Measurements from ENCODE around the gene ACSM5.

DNA sequence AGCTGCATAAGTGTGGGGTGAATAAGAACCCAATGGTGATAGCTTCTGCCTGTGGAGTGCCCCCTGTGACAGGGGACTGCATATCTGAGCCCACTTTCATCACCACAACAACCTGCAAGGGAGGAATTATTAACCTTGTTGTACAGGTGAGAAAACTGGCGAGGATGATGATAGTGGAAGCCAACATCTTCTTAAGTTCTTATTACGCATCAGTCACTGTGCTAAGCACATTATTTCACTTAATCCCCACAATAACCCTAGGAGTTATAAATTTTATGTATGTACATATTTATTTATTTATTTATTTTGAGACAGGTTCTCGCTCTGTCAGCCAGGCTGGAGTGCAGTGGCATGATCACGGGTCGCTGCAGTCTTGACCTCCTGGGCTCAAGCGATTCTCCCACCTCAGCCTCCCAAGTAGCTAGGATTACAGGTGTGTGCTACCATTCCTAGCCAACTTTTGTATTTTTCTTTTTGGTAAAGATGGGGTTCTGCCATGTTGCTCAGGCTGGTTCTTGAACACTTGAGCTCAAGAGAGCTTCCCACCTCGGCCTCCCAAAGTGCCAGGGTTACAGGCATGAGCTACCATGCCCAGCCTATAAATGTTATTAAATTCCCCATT is 12.4 kb upstream of the ACSM5 start:
- TF ChIP-seq POLR2AphosphoS5 (IDR thresholded peaks at IDR 0.05; ENCODE audit: low read depth, low read length) (no peak), POLR2A (IDR thresholded peaks at IDR 0.05; ENCODE audit: low read depth, low read length) (no peak), TAF1 (IDR thresholded peaks at IDR 0.05; ENCODE audit: borderline replicate concordance, low read depth, low read length) (no peak)
